ENCODE data around the gene M1AP.

DNA sequence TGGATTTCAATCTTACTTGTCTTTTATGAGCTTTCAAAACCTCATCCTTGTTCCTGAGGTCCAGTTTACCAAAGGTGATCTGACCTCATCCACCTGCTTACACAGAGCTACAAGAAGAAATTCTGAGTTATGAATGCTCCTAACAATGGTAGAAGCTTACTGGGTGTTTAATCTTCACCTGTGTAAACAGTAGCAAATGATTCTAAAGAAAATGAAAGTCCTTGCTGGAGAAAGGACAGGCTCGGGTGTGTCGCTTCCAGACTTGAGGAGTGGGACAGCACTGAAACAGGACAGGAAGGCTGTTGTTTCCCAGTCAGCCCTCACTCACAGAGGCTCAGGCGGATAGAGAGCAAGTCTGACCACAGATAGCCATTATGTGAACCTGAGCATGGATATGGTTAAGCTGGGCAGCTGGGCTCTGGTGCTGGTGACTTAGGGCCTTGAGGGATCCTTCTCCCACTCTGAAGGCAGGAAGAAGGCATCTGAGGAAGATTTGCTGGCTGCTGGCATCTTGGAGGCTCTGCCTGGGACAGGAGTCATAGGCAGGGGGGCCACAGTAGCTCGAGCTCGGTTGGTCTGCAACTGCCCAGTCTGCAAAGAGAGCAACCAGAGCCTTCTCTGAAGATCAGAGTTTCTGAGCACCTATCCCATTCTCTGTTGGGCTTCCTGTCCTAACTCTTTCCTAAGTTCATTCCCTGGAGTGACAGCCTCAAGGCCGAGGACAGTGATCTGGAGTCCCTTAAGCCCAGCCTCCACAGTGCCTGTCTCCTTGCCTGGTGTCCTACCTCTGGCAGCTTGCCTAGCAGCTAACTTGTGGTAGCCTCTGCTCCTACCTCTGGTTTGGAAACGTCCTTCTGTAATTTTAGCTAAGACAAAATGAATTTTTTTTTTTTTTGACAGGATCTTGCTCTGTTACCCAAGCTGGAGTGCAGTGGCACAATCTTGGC lies 89.6 kb downstream of the M1AP start:
- TF ChIP-seq, protein P1, sequence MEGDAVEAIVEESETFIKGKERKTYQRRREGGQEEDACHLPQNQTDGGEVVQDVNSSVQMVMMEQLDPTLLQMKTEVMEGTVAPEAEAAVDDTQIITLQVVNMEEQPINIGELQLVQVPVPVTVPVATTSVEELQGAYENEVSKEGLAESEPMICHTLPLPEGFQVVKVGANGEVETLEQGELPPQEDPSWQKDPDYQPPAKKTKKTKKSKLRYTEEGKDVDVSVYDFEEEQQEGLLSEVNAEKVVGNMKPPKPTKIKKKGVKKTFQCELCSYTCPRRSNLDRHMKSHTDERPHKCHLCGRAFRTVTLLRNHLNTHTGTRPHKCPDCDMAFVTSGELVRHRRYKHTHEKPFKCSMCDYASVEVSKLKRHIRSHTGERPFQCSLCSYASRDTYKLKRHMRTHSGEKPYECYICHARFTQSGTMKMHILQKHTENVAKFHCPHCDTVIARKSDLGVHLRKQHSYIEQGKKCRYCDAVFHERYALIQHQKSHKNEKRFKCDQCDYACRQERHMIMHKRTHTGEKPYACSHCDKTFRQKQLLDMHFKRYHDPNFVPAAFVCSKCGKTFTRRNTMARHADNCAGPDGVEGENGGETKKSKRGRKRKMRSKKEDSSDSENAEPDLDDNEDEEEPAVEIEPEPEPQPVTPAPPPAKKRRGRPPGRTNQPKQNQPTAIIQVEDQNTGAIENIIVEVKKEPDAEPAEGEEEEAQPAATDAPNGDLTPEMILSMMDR (IDR thresholded peaks at IDR 0.05): no peak
- no peak for TF ChIP-seq POLR2A (IDR thresholded peaks at IDR 0.05)

Data from heart left ventricle (tissue), 13 donors.